Type B pancreatic cell (in vitro differentiated cells): ENCODE results near the gene NSRP1. TPM values are rescaled to one million over a fixed set of nuclear protein-coding genes. Genes with fewer than 3 reads are reported as not detected.

Experiments used
- DNase-seq: peaks from one replicate; pipeline ENCODE4 v3.0.0; 2021; ENCODE audit warnings: mixed read lengths; ENCODE audit not compliant: unreplicated experiment; ENCODE audit errors: extremely low spot score
- H3K27ac Mint-ChIP-seq: 2 replicates; pipeline ENCODE4 v1.8.0; 2021; ENCODE audit warnings: mild to moderate bottlenecking, mixed read lengths
- H3K27me3 Mint-ChIP-seq: 2 replicates; pipeline ENCODE4 v1.8.0; 2021; ENCODE audit warnings: mixed read lengths
- H3K36me3 Mint-ChIP-seq: 2 replicates; pipeline ENCODE4 v1.8.0; 2021; ENCODE audit warnings: mixed read lengths
- H3K4me1 Mint-ChIP-seq: one replicate; pipeline ENCODE4 v1.8.0; 2021; ENCODE audit warnings: mixed read lengths; ENCODE audit not compliant: unreplicated experiment
- H3K4me3 Mint-ChIP-seq: 2 replicates; pipeline ENCODE4 v1.8.0; 2021; ENCODE audit warnings: mild to moderate bottlenecking, mixed read lengths
- H3K9me3 Mint-ChIP-seq: 2 replicates; pipeline ENCODE4 v1.8.0; 2021; ENCODE audit warnings: mixed read lengths
- microRNA-seq: library from miRNA; unstranded; fragments of <30 nt; microRNA quantifications from one replicate; pipeline ENCODE4, GENCODE V29; 2020
- total RNA-seq: library from RNA; stranded (reverse); gene quantifications from 2 replicates; pipeline ENCODE4 v1.2.1, GENCODE V29; 2021; ENCODE audit warnings: low replicate concordance
- TF ChIP-seq, protein P1 (sequence below): fragments of 200-600 bp; sonication (generic); conservative IDR thresholded peaks from 2 replicates; pipeline ENCODE4 v1.5.0; 2021; ENCODE audit warnings: antibody characterized with exemption, mild to moderate bottlenecking

The NSRP1 gene
- total RNA-seq, 1 donor from 2014 or later: 31.6 TPM

DNA sequence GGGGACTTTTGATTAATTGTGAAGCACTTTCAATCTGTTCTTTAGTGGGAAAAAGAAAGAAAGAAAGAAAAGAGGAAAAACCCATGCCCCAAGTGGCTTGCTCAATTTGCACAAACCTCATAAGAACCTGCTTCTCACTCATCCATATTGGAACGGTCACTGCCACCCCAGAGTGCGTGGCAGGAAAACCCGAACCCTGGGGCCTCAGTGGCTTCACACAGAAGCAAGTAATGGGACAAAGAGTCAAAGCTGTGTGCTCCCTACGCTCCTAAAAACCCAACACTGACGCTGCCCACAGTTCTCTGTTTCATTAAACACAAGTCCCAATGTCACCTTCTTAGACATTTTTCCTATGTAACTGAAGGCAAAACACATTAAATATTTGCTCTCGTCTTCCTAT, 117.7 kb downstream of the NSRP1 start:
- TF ChIP-seq, protein P1, sequence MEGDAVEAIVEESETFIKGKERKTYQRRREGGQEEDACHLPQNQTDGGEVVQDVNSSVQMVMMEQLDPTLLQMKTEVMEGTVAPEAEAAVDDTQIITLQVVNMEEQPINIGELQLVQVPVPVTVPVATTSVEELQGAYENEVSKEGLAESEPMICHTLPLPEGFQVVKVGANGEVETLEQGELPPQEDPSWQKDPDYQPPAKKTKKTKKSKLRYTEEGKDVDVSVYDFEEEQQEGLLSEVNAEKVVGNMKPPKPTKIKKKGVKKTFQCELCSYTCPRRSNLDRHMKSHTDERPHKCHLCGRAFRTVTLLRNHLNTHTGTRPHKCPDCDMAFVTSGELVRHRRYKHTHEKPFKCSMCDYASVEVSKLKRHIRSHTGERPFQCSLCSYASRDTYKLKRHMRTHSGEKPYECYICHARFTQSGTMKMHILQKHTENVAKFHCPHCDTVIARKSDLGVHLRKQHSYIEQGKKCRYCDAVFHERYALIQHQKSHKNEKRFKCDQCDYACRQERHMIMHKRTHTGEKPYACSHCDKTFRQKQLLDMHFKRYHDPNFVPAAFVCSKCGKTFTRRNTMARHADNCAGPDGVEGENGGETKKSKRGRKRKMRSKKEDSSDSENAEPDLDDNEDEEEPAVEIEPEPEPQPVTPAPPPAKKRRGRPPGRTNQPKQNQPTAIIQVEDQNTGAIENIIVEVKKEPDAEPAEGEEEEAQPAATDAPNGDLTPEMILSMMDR: no peak
- no peak for DNase-seq
- H3K4me1 Mint-ChIP-seq: peaks cover 31% of the 10 kb centered on the region
- H3K9me3 Mint-ChIP-seq: no peaks in the 10 kb centered on the region
- peaks cover 80% of the 10 kb centered on the region for H3K27me3 Mint-ChIP-seq
- H3K4me3 Mint-ChIP-seq: peak overlapping the region; percentile 87
- H3K27ac Mint-ChIP-seq: peak overlapping the region; percentile 94
- no peaks in the 10 kb centered on the region for H3K36me3 Mint-ChIP-seq

DNA sequence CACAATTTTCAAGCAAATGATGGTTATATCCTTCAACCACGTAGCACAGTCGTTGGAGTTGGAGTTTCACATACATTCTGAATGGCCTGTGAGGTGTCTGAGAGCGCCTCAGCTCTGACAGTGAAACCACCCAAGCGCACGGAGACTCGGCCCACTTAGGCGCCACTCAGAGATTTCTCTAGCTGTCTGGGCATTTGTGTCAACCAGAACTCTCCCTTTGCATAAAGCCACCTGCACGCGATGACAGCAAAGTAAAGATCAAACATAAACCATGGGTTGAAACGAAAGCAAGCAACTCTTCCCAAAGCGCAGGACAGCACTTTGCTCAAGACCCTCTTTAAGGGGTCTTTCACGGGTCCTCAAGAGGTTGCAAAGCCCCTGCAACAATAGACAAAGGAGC, 118.3 kb downstream of the NSRP1 start:
- H3K4me3 Mint-ChIP-seq: peak overlapping the region; percentile 87
- H3K9me3 Mint-ChIP-seq: peaks cover under 1% of the 10 kb centered on the region
- H3K27ac Mint-ChIP-seq: peak overlapping the region; percentile 94
- H3K36me3 Mint-ChIP-seq: no peaks in the 10 kb centered on the region
- DNase-seq: no peak
- TF ChIP-seq, protein P1: no peak
- peaks cover 31% of the 10 kb centered on the region for H3K4me1 Mint-ChIP-seq
- peaks cover 82% of the 10 kb centered on the region for H3K27me3 Mint-ChIP-seq

DNA sequence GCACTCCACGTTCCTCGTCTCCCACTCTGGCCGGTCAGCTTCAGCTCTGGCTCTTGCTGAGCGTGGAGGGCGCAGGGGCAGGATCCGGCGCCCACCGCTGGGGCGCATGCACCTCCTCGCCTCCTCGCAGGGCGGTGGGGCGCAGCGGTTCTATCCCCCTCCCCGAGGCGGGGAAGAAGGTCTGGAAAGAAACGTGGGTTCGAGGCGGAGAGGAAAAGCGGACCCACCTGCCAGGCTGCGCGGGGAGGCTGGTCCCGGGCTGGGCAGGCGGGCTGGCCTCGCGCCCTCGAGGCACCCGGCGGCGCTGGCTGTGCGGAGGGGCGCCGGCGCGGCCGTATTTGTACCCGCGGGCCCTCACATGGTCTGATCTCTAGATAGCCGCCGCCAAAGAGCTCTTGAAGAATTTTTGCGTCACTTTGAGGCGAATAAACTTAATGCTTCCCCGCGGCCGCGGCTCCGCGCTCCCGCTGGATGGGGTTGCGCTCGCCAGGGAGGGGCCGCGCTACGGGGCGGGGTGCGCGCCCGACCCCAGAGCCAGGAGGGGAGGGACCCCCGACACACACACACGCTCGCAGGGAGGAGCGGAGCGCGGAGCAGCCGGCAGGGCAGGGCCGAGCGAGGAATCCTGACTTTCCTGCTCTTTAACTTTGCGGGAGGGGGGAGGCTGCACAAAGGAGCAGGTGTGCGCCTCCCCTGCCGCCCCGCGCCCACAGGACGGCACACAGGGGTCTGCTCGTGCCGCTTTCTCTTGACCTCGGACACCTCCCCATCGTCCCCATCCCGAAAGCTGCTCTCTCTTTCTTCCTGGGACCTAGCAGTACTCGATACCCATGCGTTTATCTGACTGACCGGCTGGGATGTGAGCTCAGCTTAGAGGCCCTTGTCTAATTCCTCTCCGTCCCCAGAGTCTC, 119.0 kb downstream of the NSRP1 start, which contains the start of gene SLC6A4:
TSS of gene SLC6A4 (minus strand) at position 312 of the 911 bp plus-strand sequence. CDS start 13,739 bp downstream, outside the sequence.
- H3K9me3 Mint-ChIP-seq: peaks cover 4% of the 10 kb centered on the region
- DNase-seq: no peak
- H3K4me3 Mint-ChIP-seq: peak within 1 kb of the TSS; percentile 93
- peaks cover 80% of the 10 kb centered on the region for H3K27me3 Mint-ChIP-seq
- H3K4me1 Mint-ChIP-seq: peaks cover 31% of the 10 kb centered on the region
- peak within 1 kb of the TSS; percentile 99 for H3K27ac Mint-ChIP-seq
- no peaks in the 10 kb centered on the region for H3K36me3 Mint-ChIP-seq
- TF ChIP-seq, protein P1: no peak

Small RNA genes lying within 50 kb of the gene (microRNA-seq; reads per million reads assigned to microRNA genes)
- not detected for gene MIR423

Other genes with a start within 250 kb of the NSRP1 start
- 23.8 and 29.7 TPM in 2 replicates for gene SSH2, start 186.6 kb upstream of the NSRP1 start, total RNA-seq
- 0.29 and 0.43 TPM in 2 replicates for gene EFCAB5, start 175.2 kb upstream of the NSRP1 start, total RNA-seq
- 9.4 and 34.7 TPM in 2 replicates for gene SLC6A4, start 118.9 kb downstream of the NSRP1 start, total RNA-seq
- 28.3 and 58.2 TPM in 2 replicates for gene BLMH, start 175.1 kb downstream of the NSRP1 start, total RNA-seq
- 0.24 TPM in 1 of 2 replicates, not detected in the other for gene TMIGD1, start 217.2 kb downstream of the NSRP1 start, total RNA-seq